Nephron progenitor cell (in vitro differentiated cells): ENCODE data around the gene TRAPPC2B.

Source experiments
- DNase-seq: peaks from one replicate; pipeline ENCODE4 v3.0.0; 2021
- H3K27ac Mint-ChIP-seq: 2 replicates; pipeline ENCODE4 v1.8.0; 2021; ENCODE audit warnings: mild to moderate bottlenecking, moderate library complexity, mixed read lengths
- H3K27me3 Mint-ChIP-seq: 2 replicates; pipeline ENCODE4 v1.8.0; 2021; ENCODE audit warnings: mild to moderate bottlenecking, low read depth, mixed read lengths; ENCODE audit not compliant: poor library complexity
- H3K36me3 Mint-ChIP-seq: 2 replicates; pipeline ENCODE4 v1.8.0; 2021; ENCODE audit warnings: low read depth, mixed read lengths
- H3K4me1 Mint-ChIP-seq: 2 replicates; pipeline ENCODE4 v1.8.0; 2021; ENCODE audit warnings: mixed read lengths
- H3K4me3 Mint-ChIP-seq: 2 replicates; pipeline ENCODE4 v1.8.0; 2021; ENCODE audit warnings: mild to moderate bottlenecking, moderate library complexity, mixed read lengths
- H3K9me3 Mint-ChIP-seq: 2 replicates; pipeline ENCODE4 v1.8.0; 2021; ENCODE audit warnings: mild to moderate bottlenecking, moderate library complexity, mixed read lengths
- CTCF ChIP-seq: fragments of 200-600 bp; sonication (generic); IDR thresholded peaks from 2 replicates; pipeline ENCODE4 v1.5.0; 2021; ENCODE audit warnings: antibody characterized with exemption

The TRAPPC2B gene

GRCh38 chr19:57410877-57411671 lies 47.7 kb downstream of the TRAPPC2B start, which contains the start of gene ZNF17:
TSS of gene ZNF17 (plus strand) at chr19:57411161. CDS start at chr19:57413616, 2,455 bp downstream.
- H3K27me3 Mint-ChIP-seq: peaks cover 11% of the 10 kb centered on the region
- no peaks in the 10 kb centered on the region for H3K9me3 Mint-ChIP-seq
- peak within 1 kb of the TSS; percentile 94 for H3K4me3 Mint-ChIP-seq
- peaks cover 24% of the 10 kb centered on the region for H3K36me3 Mint-ChIP-seq
- TF ChIP-seq CTCF: no peak
- H3K4me1 Mint-ChIP-seq: peaks cover 16% of the 10 kb centered on the region
- peak; percentile 90 for DNase-seq
- peak within 1 kb of the TSS; percentile 12 for H3K27ac Mint-ChIP-seq
